Gastroesophageal sphincter (tissue), 4 donors: ENCODE data around the gene MICAL3. TPM values are rescaled to one million over a fixed set of nuclear protein-coding genes. Genes with fewer than 3 reads are reported as not detected.
"Not testable (repeated sequence)": the region's sequence is repeated elsewhere in the genome, so short reads cannot be mapped to it uniquely, and the experiment has no call there.

Experiments used
- ATAC-seq: fragments of 150-250 bp; one replicate; pipeline ENCODE4 v1.9.1; 2016; ENCODE audit warnings: mild to moderate bottlenecking, moderate library complexity
- H3K27ac ChIP-seq, 4 donors: fragments of 200-600 bp; sonication (generic) in 3 of 4; 1 replicate in 3 of 4; 2 replicates in 1 of 4; pipeline ENCODE4 v1.5.1; 2016 to 2019
- H3K27me3 ChIP-seq: fragments of 200-600 bp; sonication (generic); one replicate; pipeline ENCODE4 v1.5.1; 2019
- H3K36me3 ChIP-seq, 2 donors: fragments of 200-600 bp; sonication (generic); one replicate each; pipeline ENCODE4 v1.5.1; 2019; ENCODE audit warnings: control low read depth in 1 of 2
- H3K4me1 ChIP-seq, 3 donors: fragments of 200-600 bp; sonication (generic); 1 replicate in 2 of 3; 2 replicates in 1 of 3; pipeline ENCODE4 v1.5.1; 2016 to 2019; ENCODE audit warnings: control low read depth in 2 of 3
- H3K4me3 ChIP-seq, 2 donors: fragments of 200-600 bp; sonication (generic); one replicate each; pipeline ENCODE4 v1.5.1; 2019; ENCODE audit warnings: mild to moderate bottlenecking in 1 of 2, moderate library complexity in 1 of 2
- H3K9me3 ChIP-seq, 3 donors: fragments of 200-600 bp; sonication (generic); one replicate each; pipeline ENCODE4 v1.5.1; 2017 to 2019; ENCODE audit warnings: control low read depth in 2 of 3
- EP300 ChIP-seq: sonication (generic); formaldehyde crosslinking; IDR thresholded peaks from one replicate; pipeline ENCODE4 v1.6.1; 2017; ENCODE audit warnings: antibody characterized with exemption, mild to moderate bottlenecking
- POLR2A ChIP-seq, 2 donors: fragments of 450-650 bp; IDR thresholded peaks; one replicate each; pipeline ENCODE4 v1.6.1; 2017; ENCODE audit warnings: antibody characterized with exemption in 2 of 2, mild to moderate bottlenecking in 2 of 2, moderate library complexity in 1 of 2
- POLR2AphosphoS5 ChIP-seq: sonication (generic); formaldehyde crosslinking; IDR thresholded peaks from one replicate; pipeline ENCODE4 v1.6.1; 2017; ENCODE audit warnings: antibody characterized with exemption
- WGBS, 2 donors: methylation state at CpG; one replicate each; pipeline ENCODE4 v1.1.5; 2018; ENCODE audit warnings: low coverage in 1 of 2; 5-methylcytosine and 5-hydroxymethylcytosine counted together
- total RNA-seq, 4 donors: library from RNA; depleted of rRNA; stranded (reverse); fragments of >200 nt; gene quantifications; one replicate each; pipeline ENCODE4 v1.1.0, GENCODE V29; 2016
- TF ChIP-seq, protein P1 (sequence below), 4 experiments: fragments of 200-600 bp in 2 of 4; fragments of 450-650 bp in 2 of 4; sonication (generic) in 1 of 4; IDR thresholded peaks; one replicate each; pipeline ENCODE4 v1.5.1; 2017 to 2019; ENCODE audit warnings: antibody characterized with exemption in 4 of 4, mild to moderate bottlenecking in 2 of 4, moderate library complexity in 2 of 4

Gene MICAL3
- total RNA-seq, 4 donors from 2014 or later = 37.3 to 120 (median 51.5) TPM

DNA sequence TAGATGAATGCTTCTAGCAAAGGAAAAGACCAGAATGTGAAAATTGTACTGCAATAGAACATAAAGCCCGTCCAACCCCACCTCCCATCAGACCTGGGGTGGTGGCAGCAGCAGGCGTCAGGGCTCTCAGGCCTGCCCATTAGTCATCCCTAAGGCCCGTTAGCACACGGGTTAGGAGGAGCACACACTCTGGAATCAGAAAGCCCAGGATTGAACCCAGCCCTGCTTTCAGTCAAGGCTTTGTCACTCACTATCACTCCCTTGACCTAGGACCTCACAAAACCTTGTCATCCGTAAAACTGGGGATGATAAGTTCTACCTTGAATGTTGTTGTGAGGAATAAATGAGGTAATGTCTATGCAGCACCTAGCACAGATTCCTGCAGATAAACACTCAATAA is 26.9 kb downstream of the MICAL3 start:
- WGBS, 2 donors = 47 to 57% methylated on average over 3 to 5 of the region's 5 CpGs
- TF ChIP-seq POLR2AphosphoS5 (no peak), EP300 (no peak)
- no peak overlapping the region for H3K4me3 ChIP-seq
- no peaks in the 10 kb centered on the region for H3K27me3 ChIP-seq
- no peak for ATAC-seq
- peaks cover 0 to 65% (median 0%) of the 10 kb centered on the region in 3 donors for H3K4me1 ChIP-seq
- no peaks in the 10 kb centered on the region for H3K9me3 ChIP-seq
- no peaks in the 10 kb centered on the region for H3K36me3 ChIP-seq
- no peak overlapping the region for H3K27ac ChIP-seq

DNA sequence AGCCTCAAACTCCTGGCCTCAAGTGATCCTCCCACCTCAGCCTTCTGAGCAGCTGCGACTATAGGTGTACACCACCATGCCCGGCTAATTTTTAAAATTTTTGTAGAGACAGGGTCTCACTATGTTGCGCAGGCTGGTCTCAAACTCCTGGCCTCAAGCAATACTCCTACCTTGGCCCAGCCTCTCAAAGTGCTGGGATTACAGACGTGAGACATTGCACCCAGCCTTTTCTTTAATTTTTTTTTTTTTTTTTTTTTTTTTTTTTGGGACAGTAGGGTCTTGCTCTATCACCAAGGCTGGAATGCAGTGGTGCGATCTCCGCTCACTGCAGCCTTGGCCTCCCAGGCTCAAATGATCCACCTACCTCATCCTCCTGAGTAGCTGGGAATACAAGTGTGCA is 29.1 kb downstream of the MICAL3 start:
- H3K36me3 ChIP-seq, H3K4me3 ChIP-seq, H3K27ac ChIP-seq, H3K27me3 ChIP-seq, H3K9me3 ChIP-seq, ATAC-seq: not testable (repeated sequence)
- 93 to 100% methylated on average over 2 to 6 of the region's 6 CpGs for WGBS, 2 donors
- peaks cover 0 to 73% (median 2%) of the 10 kb centered on the region in 3 donors for H3K4me1 ChIP-seq

DNA sequence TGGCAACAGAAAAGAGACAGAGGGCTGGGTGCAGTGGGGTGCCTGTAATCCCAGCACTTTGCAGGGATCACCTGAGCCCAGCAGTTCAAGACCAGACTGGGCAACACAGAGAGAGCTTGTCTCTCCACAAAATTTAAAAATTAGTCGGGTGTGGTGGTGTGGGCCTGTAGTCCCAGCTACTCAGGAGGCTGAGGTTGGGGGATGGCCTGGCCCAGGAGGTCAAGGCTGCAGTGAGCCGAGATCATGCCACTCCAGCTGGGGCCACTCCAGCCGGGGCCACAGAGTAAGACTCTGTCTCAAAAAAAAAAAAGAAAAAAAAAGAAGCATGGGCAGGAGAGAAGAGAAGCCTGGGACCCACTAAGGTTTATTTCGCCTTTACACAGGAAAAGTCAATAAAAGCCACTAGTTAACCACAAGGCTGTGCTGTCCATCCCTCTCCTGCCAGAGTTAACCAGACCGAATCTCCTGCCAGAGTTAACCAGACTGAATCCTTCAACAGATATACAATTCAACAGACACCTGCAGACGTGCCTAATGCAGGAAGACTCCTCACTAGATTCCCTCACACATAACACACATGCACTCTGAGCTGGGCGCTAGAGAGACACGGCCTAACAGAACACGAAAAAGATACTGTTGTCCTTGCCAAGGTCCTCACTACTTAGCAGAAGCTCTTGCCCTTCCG is 29.8 kb downstream of the MICAL3 start:
- ATAC-seq = no peak
- Histone ChIP-seq H3K4me1 (peaks cover 0 to 73% (median 2%) of the 10 kb centered on the region in 3 donors), H3K4me3 (no peak overlapping the region), H3K9me3 (no peaks in the 10 kb centered on the region), H3K36me3 (no peaks in the 10 kb centered on the region), H3K27ac (no peak overlapping the region), H3K27me3 (no peaks in the 10 kb centered on the region)
- 57 to 67% methylated on average over 6 to 9 of the region's 10 CpGs for WGBS, 2 donors
- TF ChIP-seq POLR2A (IDR thresholded peaks at IDR 0.05) (no peak), POLR2AphosphoS5 (no peak), EP300 (no peak)
- TF ChIP-seq, protein P1, sequence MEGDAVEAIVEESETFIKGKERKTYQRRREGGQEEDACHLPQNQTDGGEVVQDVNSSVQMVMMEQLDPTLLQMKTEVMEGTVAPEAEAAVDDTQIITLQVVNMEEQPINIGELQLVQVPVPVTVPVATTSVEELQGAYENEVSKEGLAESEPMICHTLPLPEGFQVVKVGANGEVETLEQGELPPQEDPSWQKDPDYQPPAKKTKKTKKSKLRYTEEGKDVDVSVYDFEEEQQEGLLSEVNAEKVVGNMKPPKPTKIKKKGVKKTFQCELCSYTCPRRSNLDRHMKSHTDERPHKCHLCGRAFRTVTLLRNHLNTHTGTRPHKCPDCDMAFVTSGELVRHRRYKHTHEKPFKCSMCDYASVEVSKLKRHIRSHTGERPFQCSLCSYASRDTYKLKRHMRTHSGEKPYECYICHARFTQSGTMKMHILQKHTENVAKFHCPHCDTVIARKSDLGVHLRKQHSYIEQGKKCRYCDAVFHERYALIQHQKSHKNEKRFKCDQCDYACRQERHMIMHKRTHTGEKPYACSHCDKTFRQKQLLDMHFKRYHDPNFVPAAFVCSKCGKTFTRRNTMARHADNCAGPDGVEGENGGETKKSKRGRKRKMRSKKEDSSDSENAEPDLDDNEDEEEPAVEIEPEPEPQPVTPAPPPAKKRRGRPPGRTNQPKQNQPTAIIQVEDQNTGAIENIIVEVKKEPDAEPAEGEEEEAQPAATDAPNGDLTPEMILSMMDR (IDR thresholded peaks at IDR 0.05) = no peak

DNA sequence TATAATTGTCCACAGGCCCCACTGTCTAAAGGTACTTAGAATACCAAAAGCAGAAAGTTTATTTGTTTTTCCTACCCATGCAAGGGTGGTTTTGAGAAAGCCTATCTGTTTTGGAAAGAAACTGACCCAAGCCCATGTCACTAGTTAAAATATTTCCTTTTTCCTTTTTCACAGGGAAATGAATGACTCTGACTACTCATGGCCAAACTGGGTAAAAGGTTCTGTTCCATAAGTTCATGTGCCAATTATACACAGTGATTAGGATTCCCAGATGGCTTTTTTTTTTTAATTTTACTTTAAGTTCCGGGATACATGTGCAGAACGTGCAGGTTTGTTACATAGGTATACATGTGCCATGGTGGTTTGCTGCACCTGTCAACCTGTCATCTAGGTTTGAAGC is 31.4 kb downstream of the MICAL3 start:
- H3K36me3 ChIP-seq, ATAC-seq, H3K27ac ChIP-seq, H3K27me3 ChIP-seq, H3K4me3 ChIP-seq, H3K9me3 ChIP-seq: not testable (repeated sequence)
- 75% methylated on average over 2 of the region's 2 CpGs; no CpG with 5 or more reads in 1 of the 2 donors for WGBS, 2 donors
- H3K4me1 ChIP-seq = peaks cover 0 to 78% (median 8%) of the 10 kb centered on the region in 3 donors

DNA sequence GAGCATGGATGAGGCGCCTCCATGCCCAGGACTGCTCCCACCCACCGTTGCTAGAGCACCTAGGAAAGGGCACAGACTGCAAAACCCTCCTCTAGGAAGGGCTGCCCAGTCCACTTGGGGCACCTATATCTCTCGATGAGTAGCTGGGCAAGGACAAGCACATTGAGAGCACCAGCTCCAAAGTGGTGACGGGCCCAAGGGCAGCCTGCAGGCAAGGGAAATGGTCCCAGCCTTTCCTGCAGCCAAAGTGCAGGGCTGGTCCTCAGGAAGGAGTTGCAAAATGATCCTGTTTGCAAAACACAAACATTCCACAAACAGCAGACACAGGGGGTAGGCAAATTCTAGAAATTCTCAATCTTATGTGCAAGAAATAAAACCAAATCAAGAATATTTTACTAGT is 32.4 kb downstream of the MICAL3 start:
- not testable (repeated sequence) for H3K27me3 ChIP-seq, H3K9me3 ChIP-seq, H3K27ac ChIP-seq, ATAC-seq, H3K36me3 ChIP-seq, H3K4me3 ChIP-seq
- peaks cover 0 to 73% (median 8%) of the 10 kb centered on the region in 3 donors for H3K4me1 ChIP-seq
- WGBS, 2 donors = no CpG with 5 or more reads among the region's 4 CpGs

DNA sequence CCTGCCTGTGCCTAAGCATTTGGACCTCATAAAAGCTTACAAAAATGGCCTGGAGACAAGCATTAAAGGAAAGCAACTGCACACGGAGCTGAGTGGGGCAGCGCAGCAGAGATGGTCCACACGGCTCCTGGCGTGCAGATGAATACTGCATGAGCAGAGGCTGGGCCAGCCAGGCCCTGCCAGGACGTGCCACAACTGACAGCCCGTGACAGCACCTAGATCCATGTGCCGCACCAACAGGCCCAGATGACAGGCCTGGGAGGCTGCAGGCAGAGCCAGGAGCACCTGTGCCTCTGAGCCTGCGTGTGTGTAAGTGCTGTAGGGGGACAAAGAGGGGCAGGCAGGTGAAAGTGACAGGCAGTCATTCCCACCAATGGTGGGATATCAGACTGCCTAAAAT is 33.4 kb downstream of the MICAL3 start:
- H3K4me1 ChIP-seq = peaks cover 0 to 74% (median 8%) of the 10 kb centered on the region in 3 donors
- no peak for ATAC-seq
- no peak overlapping the region for H3K27ac ChIP-seq
- H3K27me3 ChIP-seq = no peaks in the 10 kb centered on the region
- 86% methylated on average over 1 of the region's 8 CpGs; no CpG with 5 or more reads in 1 of the 2 donors for WGBS, 2 donors
- H3K36me3 ChIP-seq = no peaks in the 10 kb centered on the region
- H3K9me3 ChIP-seq = no peaks in the 10 kb centered on the region
- no peak overlapping the region for H3K4me3 ChIP-seq
- TF ChIP-seq, protein P1 (IDR thresholded peaks at IDR 0.05) = no peak
- no peak for TF ChIP-seq POLR2A (IDR thresholded peaks at IDR 0.05)
- TF ChIP-seq EP300 = no peak
- TF ChIP-seq POLR2AphosphoS5 = no peak

DNA sequence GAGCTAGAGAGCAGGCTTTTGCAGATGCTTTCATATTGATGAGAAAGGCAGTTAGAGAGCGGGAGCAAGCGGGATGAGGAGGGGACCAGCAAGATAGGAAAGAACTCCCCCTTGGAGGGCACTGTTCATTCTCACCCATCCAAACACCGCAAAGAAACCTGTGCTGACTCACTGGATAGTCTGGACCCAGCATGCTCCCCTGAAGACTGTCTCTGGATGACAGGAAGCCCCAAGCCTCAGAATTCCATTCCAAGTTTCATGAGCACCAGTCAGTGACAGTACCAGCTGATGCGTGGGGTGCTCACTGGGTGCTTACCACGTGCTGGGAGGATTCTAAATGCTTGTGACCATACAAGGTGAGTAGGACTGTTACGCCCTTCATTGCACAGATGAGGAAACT is 34.2 kb downstream of the MICAL3 start:
- Histone ChIP-seq H3K27ac (no peak overlapping the region), H3K27me3 (no peaks in the 10 kb centered on the region), H3K4me3 (no peak overlapping the region), H3K36me3 (no peaks in the 10 kb centered on the region), H3K4me1 (peaks cover 0 to 80% (median 8%) of the 10 kb centered on the region in 3 donors), H3K9me3 (no peaks in the 10 kb centered on the region)
- no peak for ATAC-seq
- WGBS, 2 donors = 68 to 80% methylated on average over 2 to 6 of the region's 6 CpGs
- TF ChIP-seq EP300 (no peak), POLR2A (IDR thresholded peaks at IDR 0.05) (no peak)
